HL-60 (cell line): Measurements from ENCODE around the gene AP2A2.

ENCODE experiments used
- CTCF ChIP-seq: IDR thresholded peaks from one replicate; pipeline ENCODE4 v1.5.1; 2011; ENCODE audit warnings: low read length, control low read depth, inconsistent platforms; ENCODE audit not compliant: insufficient read depth
- POLR2AphosphoS5 ChIP-seq: IDR thresholded peaks from 2 replicates; pipeline ENCODE4 v1.6.1; 2012; ENCODE audit warnings: low read depth

DNA sequence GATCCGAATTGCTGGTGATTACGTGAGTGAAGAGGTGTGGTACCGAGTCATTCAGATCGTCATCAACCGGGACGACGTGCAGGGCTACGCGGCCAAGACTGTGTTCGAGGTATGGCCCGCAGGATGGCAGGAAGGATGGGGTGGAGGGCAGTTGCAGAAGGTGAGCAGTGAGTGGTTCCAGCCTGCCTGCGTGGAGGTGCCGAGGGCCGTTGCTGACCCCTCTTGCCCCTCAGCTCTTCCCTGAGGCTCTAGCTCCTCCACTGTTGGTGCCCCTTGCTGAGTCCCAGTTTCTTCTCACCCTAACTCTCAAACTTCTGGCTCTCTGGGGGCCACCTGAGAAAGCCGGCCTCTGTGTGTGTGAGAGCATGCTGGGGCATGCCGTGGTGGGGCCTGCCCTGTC, 66.9 kb downstream of the AP2A2 start:
- no peak for TF ChIP-seq POLR2AphosphoS5
- no peak for TF ChIP-seq CTCF
